Muscle of leg (tissue), 11 donors: ENCODE data around the gene KLHL5. TPM values are rescaled to one million over a fixed set of nuclear protein-coding genes. Genes with fewer than 3 reads are reported as not detected.

Source experiments
- DNase-seq: peaks from one replicate; pipeline ENCODE4 v3.0.0; 2013
- H3K27ac ChIP-seq: one replicate; pipeline ENCODE4 v1.5.1; 2013; ENCODE audit warnings: mild to moderate bottlenecking, low read length, control low read depth
- H3K27me3 ChIP-seq: one replicate; pipeline ENCODE4 v1.6.1; 2013; ENCODE audit warnings: low read length; ENCODE audit not compliant: control insufficient read depth, insufficient read depth
- H3K36me3 ChIP-seq: one replicate; pipeline ENCODE4 v1.6.1; 2013; ENCODE audit warnings: low read length; ENCODE audit not compliant: control insufficient read depth, insufficient read depth
- H3K4me1 ChIP-seq: one replicate; pipeline ENCODE4 v1.6.1; 2013; ENCODE audit warnings: low read length; ENCODE audit not compliant: control insufficient read depth, insufficient read depth
- H3K4me3 ChIP-seq: one replicate; pipeline ENCODE4 v1.5.1; 2013; ENCODE audit warnings: low read length, control low read depth
- H3K9me3 ChIP-seq: replicated peaks from 2 replicates; pipeline ENCODE4 v1.6.1; 2013; ENCODE audit warnings: low read depth, low read length; ENCODE audit not compliant: control insufficient read depth
- WGBS: methylation state at CpG from one replicate; pipeline ENCODE4 v1.1.5; 2013; ENCODE audit warnings: missing lambda C conversion rate; ENCODE audit not compliant: insufficient coverage; 5-methylcytosine and 5-hydroxymethylcytosine counted together
- polyA plus RNA-seq, 8 donors: library from polyadenylated mRNA; unstranded; fragments of 120-200 nt; gene quantifications; one replicate each; pipeline versions ENCODE4 v1.2.1 to v1.2.3, GENCODE V29; 2013; ENCODE audit warnings: inconsistent platforms in 1 of 8, low replicate concordance in 1 of 8; ENCODE audit not compliant: insufficient read length in 8 of 8, insufficient read depth in 1 of 8
- total RNA-seq: library from RNA; stranded (reverse); fragments of 120-200 nt; gene quantifications from one replicate; pipeline ENCODE4 v1.2.4, GENCODE V29; 2013

The KLHL5 gene
- total and polyA plus RNA-seq, 9 donors: 13.4 to 22.6 (median 17.8) TPM

- Histone ChIP-seq H3K36me3 (peaks cover 3% of the 10 kb centered on the region), H3K9me3 (no peaks in the 10 kb centered on the region)
- DNase-seq: no peak
These were observed 21.1 kb downstream of the KLHL5 start for GRCh38 chr4:39083164-39083563.

DNA sequence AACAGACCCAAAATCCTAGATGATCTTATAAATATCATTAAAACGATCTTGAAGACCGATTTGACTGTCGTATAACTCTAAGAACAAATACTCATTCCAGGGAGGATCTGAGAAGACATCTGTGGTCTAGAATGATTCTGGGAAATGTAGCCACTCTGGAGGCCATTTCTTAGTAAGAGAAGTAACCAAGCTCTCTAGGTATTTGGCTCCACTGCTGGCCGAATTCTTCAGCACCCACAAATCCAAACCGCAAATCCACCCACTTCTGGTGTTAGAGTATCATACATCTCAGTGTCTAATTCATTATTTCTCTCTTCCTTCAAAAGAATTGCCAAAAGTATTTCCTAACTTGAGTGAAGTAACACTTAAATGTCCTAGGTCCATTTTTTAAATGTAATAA, 23.9 kb downstream of the KLHL5 start:
- WGBS: no CpG with 5 or more reads among the region's 5 CpGs
- Histone ChIP-seq H3K27ac (no peak overlapping the region), H3K9me3 (no peaks in the 10 kb centered on the region), H3K4me3 (no peak overlapping the region), H3K27me3 (no peaks in the 10 kb centered on the region), H3K36me3 (peaks cover 3% of the 10 kb centered on the region), H3K4me1 (no peaks in the 10 kb centered on the region)
- no peak for DNase-seq

More at GRCh38 chr4:39083164-39083563, 21.1 kb downstream of the KLHL5 start:
- no peak overlapping the region for H3K27ac ChIP-seq
- no peaks in the 10 kb centered on the region for H3K4me1 ChIP-seq
- H3K27me3 ChIP-seq: no peaks in the 10 kb centered on the region
- no peak overlapping the region for H3K4me3 ChIP-seq

DNA sequence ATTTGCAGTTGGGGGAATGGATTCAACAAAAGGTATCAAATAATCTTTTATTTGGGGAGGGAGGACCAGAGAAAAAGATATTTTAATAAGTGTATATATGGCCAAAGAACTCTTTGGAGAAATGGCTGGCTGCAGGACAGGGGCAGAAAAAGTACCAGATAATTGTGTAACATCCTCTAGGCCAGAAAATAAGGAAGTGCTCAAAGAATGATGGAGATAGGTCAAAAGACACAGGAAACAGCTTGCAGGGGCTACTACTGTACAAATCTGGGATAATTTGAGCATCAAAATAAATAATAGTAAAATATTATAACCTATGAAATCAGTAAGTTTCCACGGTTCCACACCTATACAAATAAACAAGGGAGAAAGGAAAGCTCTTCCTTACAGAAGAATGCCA, 34.8 kb downstream of the KLHL5 start:
- no CpG with 5 or more reads among the region's 1 CpG for WGBS
- H3K27ac ChIP-seq: no peak overlapping the region
- no peaks in the 10 kb centered on the region for H3K36me3 ChIP-seq
- H3K4me1 ChIP-seq: no peaks in the 10 kb centered on the region
- H3K27me3 ChIP-seq: no peaks in the 10 kb centered on the region
- no peak overlapping the region for H3K4me3 ChIP-seq
- no peaks in the 10 kb centered on the region for H3K9me3 ChIP-seq
- peak; percentile 4 for DNase-seq

DNA sequence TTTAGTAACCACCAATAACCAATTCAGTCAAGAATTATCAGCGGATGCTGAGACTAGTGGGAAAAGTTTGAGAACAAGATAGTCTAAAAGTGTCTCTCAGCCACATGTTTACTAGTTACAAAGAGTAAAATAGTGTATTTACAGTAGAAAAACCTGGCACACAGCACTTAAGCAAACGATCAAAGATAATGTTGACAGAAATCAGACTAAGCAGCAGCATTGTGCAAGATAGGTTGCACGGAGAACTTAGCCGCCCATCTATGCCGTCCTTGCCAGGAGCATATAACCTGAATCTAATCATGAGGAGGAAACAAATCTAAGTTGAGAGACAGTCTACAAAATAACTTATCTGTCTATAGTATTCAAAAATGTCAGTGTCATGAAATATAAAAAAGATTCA, 35.3 kb downstream of the KLHL5 start:
- H3K27ac ChIP-seq: no peak overlapping the region
- H3K27me3 ChIP-seq: no peaks in the 10 kb centered on the region
- no peaks in the 10 kb centered on the region for H3K36me3 ChIP-seq
- H3K4me1 ChIP-seq: no peaks in the 10 kb centered on the region
- no peak overlapping the region for H3K4me3 ChIP-seq
- DNase-seq: no peak
- WGBS: 83% methylated on average over 1 of the region's 5 CpGs
- H3K9me3 ChIP-seq: no peaks in the 10 kb centered on the region

DNA sequence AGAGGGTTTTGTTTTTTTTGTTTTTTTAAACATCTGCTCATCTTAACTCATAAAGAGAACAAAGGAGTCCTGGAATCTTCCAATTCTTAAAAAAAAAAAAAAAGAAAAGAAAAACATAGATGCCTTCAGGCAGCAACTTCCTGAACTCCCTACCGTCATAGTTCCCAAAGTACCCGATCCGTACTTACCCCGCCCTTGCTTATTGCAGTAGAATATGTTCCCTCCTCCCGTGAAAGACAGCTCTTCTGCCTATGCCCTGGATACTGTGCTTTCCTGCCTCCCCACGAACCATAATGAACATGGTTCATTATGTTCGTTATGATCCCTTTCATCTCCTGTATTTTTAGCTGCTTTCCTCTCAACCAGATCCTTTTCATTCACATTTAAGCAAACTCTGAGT, 40.3 kb downstream of the KLHL5 start:
- Histone ChIP-seq H3K4me1 (no peaks in the 10 kb centered on the region), H3K27ac (no peak overlapping the region), H3K36me3 (peaks cover 8% of the 10 kb centered on the region), H3K9me3 (no peaks in the 10 kb centered on the region), H3K4me3 (no peak overlapping the region), H3K27me3 (no peaks in the 10 kb centered on the region)
- 83% methylated on average over 6 of the region's 7 CpGs for WGBS
- no peak for DNase-seq

- H3K4me3 ChIP-seq: no peak overlapping the region
- 100% methylated on average over 3 of the region's 6 CpGs for WGBS
- no peak overlapping the region for H3K27ac ChIP-seq
- no peak for DNase-seq
- no peaks in the 10 kb centered on the region for H3K9me3 ChIP-seq
- H3K4me1 ChIP-seq: no peaks in the 10 kb centered on the region
- no peaks in the 10 kb centered on the region for H3K27me3 ChIP-seq
- H3K36me3 ChIP-seq: peaks cover 10% of the 10 kb centered on the region
These were observed 41.3 kb downstream of the KLHL5 start for GRCh38 chr4:39103291-39103690.

DNA sequence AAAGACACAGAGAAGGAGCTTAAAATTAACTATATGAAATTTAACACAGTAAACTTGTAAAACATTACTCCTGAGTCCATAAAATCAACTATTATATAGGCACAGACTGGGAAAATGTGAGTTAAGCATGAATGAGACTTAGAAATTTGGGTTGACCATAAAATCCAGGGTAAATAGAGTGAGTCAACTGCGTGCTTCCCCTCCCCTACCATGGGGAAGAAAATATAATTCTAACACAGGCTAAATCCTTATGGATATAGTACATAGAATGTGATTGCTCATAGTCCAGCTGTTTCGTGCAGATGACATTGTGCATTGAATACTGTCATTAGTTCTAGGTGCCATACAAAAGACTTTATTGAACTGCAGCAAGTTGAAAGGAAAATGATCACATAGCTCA, 42.2 kb downstream of the KLHL5 start:
- Histone ChIP-seq H3K9me3 (no peaks in the 10 kb centered on the region), H3K27me3 (no peaks in the 10 kb centered on the region), H3K36me3 (peaks cover 10% of the 10 kb centered on the region), H3K4me1 (no peaks in the 10 kb centered on the region), H3K4me3 (no peak overlapping the region), H3K27ac (no peak overlapping the region)
- no CpG with 5 or more reads among the region's 2 CpGs for WGBS
- no peak for DNase-seq

- H3K9me3 ChIP-seq: no peaks in the 10 kb centered on the region
- no peaks in the 10 kb centered on the region for H3K27me3 ChIP-seq
- 100% methylated on average over 4 of the region's 4 CpGs for WGBS
- no peak for DNase-seq
- H3K27ac ChIP-seq: no peak overlapping the region
- no peaks in the 10 kb centered on the region for H3K4me1 ChIP-seq
- no peak overlapping the region for H3K4me3 ChIP-seq
- H3K36me3 ChIP-seq: peaks cover 10% of the 10 kb centered on the region
These were observed 44.0 kb downstream of the KLHL5 start for GRCh38 chr4:39106011-39106410.

GRCh38 chr4:39114436-39114835, 52.4 kb downstream of the KLHL5 start:
- no CpG with 5 or more reads among the region's 2 CpGs for WGBS
- Histone ChIP-seq H3K4me1 (no peaks in the 10 kb centered on the region), H3K27ac (no peak overlapping the region), H3K27me3 (no peaks in the 10 kb centered on the region), H3K36me3 (peaks cover 8% of the 10 kb centered on the region), H3K4me3 (no peak overlapping the region), H3K9me3 (no peaks in the 10 kb centered on the region)
- DNase-seq: no peak

DNA sequence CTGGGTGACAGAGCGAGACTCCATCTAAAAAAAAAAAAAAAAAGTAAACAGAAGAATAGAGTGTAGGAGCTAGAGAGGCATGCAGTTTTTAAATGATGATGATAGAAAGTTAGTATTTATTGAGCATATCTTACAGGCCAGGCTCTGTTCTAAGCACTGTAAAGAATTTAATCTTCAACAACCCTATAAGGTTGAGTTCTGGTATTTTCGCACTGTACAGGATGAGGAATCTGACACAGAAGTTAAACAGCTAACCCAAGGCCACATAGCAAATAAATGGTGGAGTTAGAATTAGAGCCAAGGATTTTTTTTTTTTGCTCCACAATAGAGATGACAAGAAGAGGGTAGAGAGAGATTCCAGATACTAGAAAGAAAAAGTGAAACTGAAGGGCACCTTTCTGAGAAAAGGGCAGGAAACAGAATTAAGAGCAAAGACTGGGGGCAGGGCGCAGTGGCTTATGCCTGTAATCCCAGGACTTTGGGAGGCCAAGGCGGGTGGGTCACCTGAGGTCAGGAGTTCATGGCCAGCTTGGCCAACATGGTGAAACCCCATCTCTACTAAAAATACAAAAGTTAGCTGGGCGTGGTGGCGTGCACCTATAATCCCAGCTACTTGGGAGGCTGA, 56.1 kb downstream of the KLHL5 start:
- no peak overlapping the region for H3K27ac ChIP-seq
- no peaks in the 10 kb centered on the region for H3K9me3 ChIP-seq
- WGBS: no CpG with 5 or more reads among the region's 6 CpGs
- H3K27me3 ChIP-seq: no peaks in the 10 kb centered on the region
- peaks cover 6% of the 10 kb centered on the region for H3K36me3 ChIP-seq
- DNase-seq: no peak
- H3K4me1 ChIP-seq: no peaks in the 10 kb centered on the region
- no peak overlapping the region for H3K4me3 ChIP-seq

DNA sequence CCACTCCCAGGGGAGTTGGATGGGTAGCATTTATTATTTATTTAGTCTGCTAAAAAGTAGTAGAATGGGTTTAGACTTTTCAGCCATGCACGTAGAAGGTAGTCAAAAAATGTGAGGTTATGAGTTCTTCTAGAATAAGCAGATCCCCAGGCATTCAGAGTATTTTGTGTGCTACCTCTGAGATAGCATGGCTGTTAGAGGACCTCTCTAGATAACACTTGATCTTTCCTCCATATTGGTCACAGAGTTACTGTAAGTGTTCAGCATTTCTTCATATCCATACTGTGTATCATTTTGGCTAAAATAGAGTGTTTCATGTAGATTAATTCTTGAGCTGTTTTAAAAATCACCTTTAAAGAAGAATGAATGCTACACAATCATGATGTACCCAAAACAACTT, 58.4 kb downstream of the KLHL5 start:
- H3K9me3 ChIP-seq: no peaks in the 10 kb centered on the region
- no peaks in the 10 kb centered on the region for H3K27me3 ChIP-seq
- no CpG with 5 or more reads among the region's 1 CpG for WGBS
- no peaks in the 10 kb centered on the region for H3K4me1 ChIP-seq
- peaks cover 3% of the 10 kb centered on the region for H3K36me3 ChIP-seq
- H3K4me3 ChIP-seq: no peak overlapping the region
- no peak for DNase-seq
- no peak overlapping the region for H3K27ac ChIP-seq
